Smooth muscle cell (in vitro differentiated cells): ENCODE results near the gene LY6G6F. TPM values are rescaled to one million over a fixed set of nuclear protein-coding genes. Genes with fewer than 3 reads are reported as not detected.

Experiments
- DNase-seq: peaks from one replicate; lab custom pipeline; 2025; ENCODE audit not compliant: unreplicated experiment; lab: John Stamatoyannopoulos, UW
- H2AFZ ChIP-seq: fragments of 200-600 bp; sonication (generic); 2 replicates; pipeline ENCODE4 v1.6.0; 2016; ENCODE audit warnings: antibody characterized with exemption, low read depth, mild to moderate bottlenecking
- H3F3A ChIP-seq: fragments of 200-600 bp; sonication (generic); 2 replicates; pipeline ENCODE4 v1.6.0; 2017; ENCODE audit warnings: antibody characterized with exemption, low read depth
- H3K27ac ChIP-seq: fragments of 200-600 bp; sonication (generic); 2 replicates; pipeline ENCODE4 v1.5.1; 2016; ENCODE audit warnings: low read depth, mild to moderate bottlenecking
- H3K27me3 ChIP-seq: fragments of 200-600 bp; sonication (generic); 2 replicates; pipeline ENCODE4 v1.6.1; 2016; ENCODE audit warnings: low read depth, mild to moderate bottlenecking
- H3K36me3 ChIP-seq: fragments of 200-600 bp; sonication (generic); 2 replicates; pipeline ENCODE4 v1.5.1; 2016; ENCODE audit warnings: low read depth
- H3K4me1 ChIP-seq: fragments of 200-600 bp; sonication (generic); 2 replicates; pipeline ENCODE4 v1.5.1; 2016; ENCODE audit warnings: low read depth
- H3K4me2 ChIP-seq: fragments of 200-600 bp; sonication (generic); 2 replicates; pipeline ENCODE4 v1.6.0; 2016; ENCODE audit warnings: mild to moderate bottlenecking
- H3K4me3 ChIP-seq: fragments of 200-600 bp; sonication (generic); 2 replicates; pipeline ENCODE4 v1.5.1; 2016; ENCODE audit warnings: mild to moderate bottlenecking
- H3K79me2 ChIP-seq: fragments of 200-600 bp; sonication (generic); 2 replicates; pipeline ENCODE4 v1.6.0; 2016; ENCODE audit warnings: low read depth, mild to moderate bottlenecking
- H3K9ac ChIP-seq: fragments of 200-600 bp; sonication (generic); 2 replicates; pipeline ENCODE4 v1.6.0; 2016; ENCODE audit warnings: low read depth
- H3K9me3 ChIP-seq: fragments of 200-600 bp; sonication (generic); replicated peaks from 2 replicates; pipeline ENCODE4 v1.5.1; 2016; ENCODE audit warnings: low read depth
- H4K20me1 ChIP-seq: fragments of 200-600 bp; sonication (generic); 2 replicates; pipeline ENCODE4 v1.6.0; 2016; ENCODE audit warnings: low read depth
- CTCF ChIP-seq: fragments of 200-600 bp; sonication (generic); IDR thresholded peaks from 2 replicates; pipeline ENCODE4 v1.5.1; 2017; ENCODE audit warnings: borderline replicate concordance, mild to moderate bottlenecking, antibody characterized with exemption; ENCODE audit not compliant: insufficient read depth, poor library complexity, severe bottlenecking
- WGBS: methylation state at CpG from one replicate; pipeline ENCODE4 v1.1.7; 2016; ENCODE audit warnings: low lambda C conversion rate; 5-methylcytosine and 5-hydroxymethylcytosine counted together
- polyA plus RNA-seq: library from polyadenylated mRNA; unstranded; fragments of >200 nt; fragmentation: Nextera tagmentation; extraction: Ambion mirVana; gene quantifications from 2 replicates; pipeline ENCODE4 v1.2.1, GENCODE V29; 2016
- total RNA-seq: library from RNA; depleted of rRNA; stranded (reverse); fragments of >200 nt; gene quantifications from 2 replicates; pipeline ENCODE4 v1.2.3, GENCODE V29; 2014

The LY6G6F gene
- total RNA-seq (not detected in 2 replicates), polyA plus RNA-seq (not detected in 2 replicates)

- no peak within 1 kb of the TSS for H2AFZ ChIP-seq
- no peak within 1 kb of the TSS for H3K9ac ChIP-seq
- no peak within 1 kb of the TSS for H3K27ac ChIP-seq
- no peak within 1 kb of the TSS for H3K4me2 ChIP-seq
- no peaks in the 10 kb centered on the region for H3F3A ChIP-seq
- peaks cover 8% of the 10 kb centered on the region for H3K4me1 ChIP-seq
- H3K4me3 ChIP-seq: no peak within 1 kb of the TSS
- H4K20me1 ChIP-seq: no peaks in the 10 kb centered on the region
- no peaks in the 10 kb centered on the region for H3K36me3 ChIP-seq
- no peaks in the 10 kb centered on the region for H3K27me3 ChIP-seq
- WGBS: 68% methylated on average over 3 of the region's 3 CpGs
- TF ChIP-seq CTCF: no peak
- H3K79me2 ChIP-seq: peaks cover 13% of the 10 kb centered on the region
- no peak for DNase-seq
- no peaks in the 10 kb centered on the region for H3K9me3 ChIP-seq
These were observed at the start of gene LY6G6F for GRCh38 chr6:31706599-31706998. Gene LY6G6F, plus strand, starts transcription at chr6:31706866. Its CDS starts 41 bp downstream, at chr6:31706907.

GRCh38 chr6:31657406-31658157 lies 49.1 kb upstream of the LY6G6F start:
- H3F3A ChIP-seq: peaks cover 18% of the 10 kb centered on the region
- H3K9me3 ChIP-seq: no peaks in the 10 kb centered on the region
- H3K4me2 ChIP-seq: no peak overlapping the region
- H3K4me3 ChIP-seq: no peak overlapping the region
- no peak overlapping the region for H3K9ac ChIP-seq
- no peak for TF ChIP-seq CTCF
- H3K36me3 ChIP-seq: no peaks in the 10 kb centered on the region
- no peak overlapping the region for H2AFZ ChIP-seq
- H3K27me3 ChIP-seq: no peaks in the 10 kb centered on the region
- WGBS: 93% methylated on average over 6 of the region's 6 CpGs
- no peak overlapping the region for H3K27ac ChIP-seq
- H3K79me2 ChIP-seq: peaks cover 54% of the 10 kb centered on the region
- DNase-seq: no peak
- H3K4me1 ChIP-seq: peaks cover 21% of the 10 kb centered on the region
- H4K20me1 ChIP-seq: peaks cover 15% of the 10 kb centered on the region

- H3K9me3 ChIP-seq: no peaks in the 10 kb centered on the region
- no peak overlapping the region for H3K9ac ChIP-seq
These were observed 48.4 kb upstream of the LY6G6F start for GRCh38 chr6:31658158-31658688.

More at GRCh38 chr6:31658158-31658688, 48.4 kb upstream of the LY6G6F start:
- WGBS: 86% methylated on average over 4 of the region's 4 CpGs
- Histone ChIP-seq H2AFZ (no peak overlapping the region), H3K4me2 (peak overlapping the region; percentile 92), H3K4me3 (no peak overlapping the region), H3K79me2 (peaks cover 58% of the 10 kb centered on the region), H3K36me3 (no peaks in the 10 kb centered on the region), H3K27me3 (no peaks in the 10 kb centered on the region), H3F3A (peaks cover 12% of the 10 kb centered on the region), H3K4me1 (peaks cover 21% of the 10 kb centered on the region), H4K20me1 (peaks cover 15% of the 10 kb centered on the region), H3K27ac (no peak overlapping the region)
- DNase-seq: no peak
- no peak for TF ChIP-seq CTCF
